Measurements from ENCODE around the gene ARHGEF12.

ARHGEF12 gene

GRCh38 chr11:120521176-120521575, 185.0 kb downstream of the ARHGEF12 start:
- no peak for DNase-seq

GRCh38 chr11:120522021-120522420, 185.8 kb downstream of the ARHGEF12 start:
- DNase-seq = no peak

DNA sequence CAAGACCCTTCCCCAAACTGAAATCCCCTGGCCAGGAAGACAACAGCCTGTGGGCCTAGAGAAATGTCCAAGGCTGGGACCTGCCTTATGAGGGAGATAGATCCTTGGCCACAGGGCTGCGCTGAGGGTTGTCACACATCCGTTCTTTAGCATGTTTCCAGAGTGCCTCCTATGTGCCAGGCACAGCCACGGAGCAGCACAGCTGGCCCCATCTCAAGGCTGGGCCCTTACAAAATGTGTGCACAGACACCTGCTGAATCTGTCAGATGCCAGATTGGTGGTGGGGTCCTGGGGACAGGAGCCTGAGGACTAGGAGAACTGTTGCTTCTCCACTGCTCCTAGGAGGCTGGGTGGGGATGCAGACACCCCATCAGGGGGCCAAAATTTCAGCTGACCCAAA, 186.5 kb downstream of the ARHGEF12 start:
- DNase-seq = no peak

- no peak for DNase-seq
Measured at GRCh38 chr11:120523196-120523595, 187.0 kb downstream of the ARHGEF12 start.

DNA sequence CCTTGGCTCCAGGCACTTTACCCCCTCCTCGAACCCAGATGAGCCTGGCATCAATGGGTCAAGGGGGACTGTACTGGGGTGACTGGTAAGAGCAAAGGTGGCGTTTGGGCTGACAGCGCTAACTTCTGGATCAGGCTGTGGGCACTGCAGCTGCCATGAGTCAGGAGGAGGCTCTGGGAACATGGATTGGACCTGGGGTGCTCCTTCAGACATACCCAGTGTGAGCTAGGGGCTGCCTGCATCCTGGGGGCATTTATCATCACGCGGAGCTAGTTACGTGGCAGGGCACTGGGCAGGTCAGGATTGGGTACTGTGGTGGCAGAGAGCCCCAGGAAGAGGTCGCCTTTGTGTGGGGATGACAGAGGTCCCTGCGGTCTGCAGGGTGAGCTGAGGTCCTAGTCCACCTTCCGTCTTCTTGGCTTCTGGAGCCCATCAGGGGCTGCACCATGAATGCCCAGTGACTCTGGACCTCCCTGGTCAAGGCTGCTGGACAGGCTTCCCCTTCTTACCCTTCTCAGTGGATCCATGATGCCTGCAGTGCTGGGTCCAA, 188.4 kb downstream of the ARHGEF12 start:
- no peak for DNase-seq

- DNase-seq = no peak
Measured at GRCh38 chr11:120525261-120526171, 189.3 kb downstream of the ARHGEF12 start.

GRCh38 chr11:120526241-120526640, 190.0 kb downstream of the ARHGEF12 start:
- no peak for DNase-seq

- DNase-seq = no peak
Measured at GRCh38 chr11:120527111-120527761, 191.0 kb downstream of the ARHGEF12 start.

DNA sequence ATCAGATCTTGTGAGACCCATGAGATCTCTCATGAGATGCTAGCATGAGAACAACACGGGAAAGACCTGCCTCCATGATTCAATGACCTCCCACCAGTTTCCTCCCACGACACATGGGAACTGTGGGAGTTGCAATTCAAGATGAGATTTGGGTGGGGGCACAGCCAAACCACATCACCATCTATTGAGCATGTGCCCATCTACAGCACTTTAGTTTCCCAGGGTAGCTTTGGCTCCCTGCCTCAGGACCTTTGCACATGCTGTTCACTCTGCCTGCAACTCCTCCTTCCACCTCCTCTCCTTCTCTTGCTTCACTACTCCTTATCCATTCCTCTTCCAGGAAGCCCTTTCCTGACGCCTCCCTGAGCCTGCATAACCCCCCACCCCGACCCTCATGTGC, 192.5 kb downstream of the ARHGEF12 start:
- no peak for DNase-seq

DNA sequence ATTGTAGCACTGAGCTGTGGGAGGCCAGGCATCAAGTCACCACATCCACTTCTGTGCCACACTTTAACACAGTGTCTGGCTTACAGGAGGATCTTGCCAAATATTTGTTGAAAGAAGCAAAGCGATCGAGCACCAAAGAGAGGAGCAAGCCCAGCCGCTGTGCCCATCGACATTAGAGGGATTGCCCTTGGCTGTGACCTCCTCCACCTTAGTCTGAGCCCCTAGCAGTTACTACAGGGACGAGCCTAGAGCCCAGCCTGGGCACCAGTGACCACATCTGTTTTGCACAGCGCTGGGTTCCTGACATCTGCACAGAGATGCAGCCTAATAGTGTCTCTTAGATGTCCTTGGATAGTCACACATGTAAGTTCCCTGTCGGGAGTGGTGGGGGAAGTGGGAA, 193.0 kb downstream of the ARHGEF12 start:
- no peak for DNase-seq

- DNase-seq = no peak
Measured at GRCh38 chr11:120529911-120530310, 193.7 kb downstream of the ARHGEF12 start.

DNA sequence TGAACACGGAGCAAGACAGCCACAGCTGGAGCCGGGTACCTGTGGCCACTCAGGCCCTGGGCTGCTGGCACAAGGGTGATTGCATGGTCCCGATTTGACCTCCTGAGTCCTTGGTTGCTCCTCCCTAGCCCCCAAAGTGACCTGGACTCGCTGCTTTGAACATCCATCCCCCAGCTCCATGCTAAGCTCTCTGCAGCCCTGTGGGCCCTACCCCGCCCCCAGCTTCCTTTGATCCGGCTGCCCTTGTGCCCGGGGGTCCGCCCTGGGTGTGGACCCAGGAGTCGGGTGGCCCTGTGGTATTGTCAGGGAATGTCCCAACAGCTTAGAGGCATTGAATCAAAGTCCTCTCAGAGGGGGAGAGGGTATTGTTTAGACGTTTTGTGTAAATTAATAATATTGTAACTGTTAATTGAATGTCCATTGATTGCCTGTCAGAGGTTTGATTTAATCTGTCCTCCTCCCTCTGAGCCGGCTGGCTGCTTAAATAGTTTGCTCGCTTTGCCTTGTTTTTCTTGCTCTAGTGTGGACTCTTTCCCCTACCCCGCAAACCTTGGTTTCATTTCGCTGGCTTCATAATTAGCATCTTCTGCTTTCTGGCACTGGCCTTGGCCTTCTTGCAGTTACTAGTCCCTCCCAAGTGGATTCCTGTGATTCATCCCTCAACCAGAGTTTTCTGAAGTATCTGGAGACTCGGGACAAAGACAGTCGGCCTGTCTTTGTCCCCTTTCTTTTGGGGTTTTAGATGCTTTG, 196.0 kb downstream of the ARHGEF12 start:
- no peak for DNase-seq

DNA sequence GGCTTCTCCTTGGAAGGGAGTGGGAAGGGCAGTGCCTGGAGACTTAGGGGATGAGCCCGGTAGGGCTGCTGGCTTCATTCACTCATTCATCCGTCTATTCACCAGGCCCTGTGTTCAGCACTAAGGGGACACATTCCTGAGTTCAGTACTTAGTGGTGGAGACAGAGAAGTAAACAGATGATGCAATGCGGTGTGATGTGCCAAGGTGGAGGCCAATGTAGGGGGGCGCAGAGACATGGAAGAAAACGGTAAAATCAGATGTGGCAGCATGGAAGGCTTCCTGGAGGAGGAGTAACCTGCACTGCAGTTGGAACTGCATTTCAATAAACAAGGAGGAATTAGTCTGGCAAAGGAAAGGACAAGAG, 196.6 kb downstream of the ARHGEF12 start:
- DNase-seq = no peak

- no peak for DNase-seq
Measured at GRCh38 chr11:120536091-120536796, 200.0 kb downstream of the ARHGEF12 start.

GRCh38 chr11:120536797-120537169, 200.6 kb downstream of the ARHGEF12 start:
- DNase-seq = no peak

- no peak for DNase-seq
Measured at GRCh38 chr11:120537996-120538395, 201.8 kb downstream of the ARHGEF12 start.

- DNase-seq = no peak
Measured at GRCh38 chr11:120538707-120539106, 202.5 kb downstream of the ARHGEF12 start.

All from SIG-M5 (cell line).